H1 (cell line): ENCODE data around the gene PAIP2B. TPM values are rescaled to one million over a fixed set of nuclear protein-coding genes. Genes with fewer than 3 reads are reported as not detected.
A peak's percentile ranks its signal among the peaks of the same experiment; 100 is the strongest.

Source experiments
- CTCF ChIA-PET: fragments of 300-600 bp; sonication (Branson Sonifier 250); formaldehyde crosslinking; loops from one replicate; lab custom pipeline; 2021; ENCODE audit not compliant: partially characterized antibody; lab: Charles Lee
- POLR2A ChIA-PET: fragments of 300-600 bp; sonication (Branson Sonifier 250); formaldehyde crosslinking; loops from one replicate; lab custom pipeline; 2021; ENCODE audit warnings: inconsistent platforms; ENCODE audit not compliant: partially characterized antibody; lab: Charles Lee
- DNase-seq, 2 experiments: peaks; one replicate each; pipeline versions ENCODE4 v3.0.0 to v3.0.0-alpha.2; 2010 to 2022; ENCODE audit warnings: low spot score in 2 of 2, low read depth in 1 of 2, mixed read lengths in 1 of 2
- FAIRE-seq: peaks from 2 replicates; lab custom pipeline; 2011; peaks lifted over from hg19 to GRCh38; lab: Jason Lieb, UNC
- H2AFZ ChIP-seq: 2 replicates; pipeline ENCODE4 v1.8.1; 2012; ENCODE audit warnings: low read length, inconsistent platforms
- H2AK5ac ChIP-seq: 2 replicates; pipeline ENCODE4 v1.6.1; 2013; ENCODE audit warnings: low read depth, low read length
- H2BK120ac ChIP-seq: replicated peaks from 2 replicates; pipeline ENCODE3; 2013; ENCODE audit warnings: low read depth, low read length, inconsistent platforms
- H2BK12ac ChIP-seq: 2 replicates; pipeline ENCODE4 v1.6.1; 2013; ENCODE audit warnings: low read depth, low read length
- H2BK15ac ChIP-seq: 2 replicates; pipeline ENCODE4 v1.6.1; 2013; ENCODE audit warnings: low read length
- H2BK20ac ChIP-seq: 2 replicates; pipeline ENCODE4 v1.6.1; 2013; ENCODE audit warnings: low read length
- H2BK5ac ChIP-seq: 2 replicates; pipeline ENCODE4 v1.6.1; 2013; ENCODE audit warnings: low read depth, low read length
- H3K14ac ChIP-seq: 2 replicates; pipeline ENCODE4 v1.6.1; 2013; ENCODE audit warnings: inconsistent platforms; ENCODE audit not compliant: insufficient read length
- H3K18ac ChIP-seq: 2 replicates; pipeline ENCODE4 v1.6.1; 2013; ENCODE audit warnings: low read length; ENCODE audit errors: extremely low read depth
- H3K23ac ChIP-seq: 2 replicates; pipeline ENCODE4 v1.6.1; 2013; ENCODE audit warnings: inconsistent platforms; ENCODE audit not compliant: insufficient read length
- H3K23me2 ChIP-seq: 2 replicates; pipeline ENCODE4 v1.6.1; 2013; ENCODE audit warnings: low read depth, low read length
- H3K27ac ChIP-seq: 2 replicates; pipeline ENCODE4 v1.6.1; 2011; ENCODE audit warnings: low read depth, low read length, inconsistent platforms
- H3K27me3 ChIP-seq, 4 experiments: replicated peaks in 1 of 4; 1 replicate in 1 of 4; 2 replicates in 3 of 4; pipeline versions ENCODE4 v1.6.1 to v1.8.1; 2011 to 2013; ENCODE audit warnings: low read length in 3 of 4, mild to moderate bottlenecking in 3 of 4, inconsistent platforms in 2 of 4, mixed read lengths in 2 of 4, moderate library complexity in 1 of 4; ENCODE audit not compliant: control insufficient read depth in 3 of 4, insufficient read depth in 3 of 4; ENCODE audit errors: extremely low read depth in 1 of 4
- H3K36me3 ChIP-seq, 4 experiments: 2 replicates each; pipeline versions ENCODE4 v1.6.1 to v1.8.1; 2011 to 2013; ENCODE audit warnings: mild to moderate bottlenecking in 4 of 4, low read length in 3 of 4, moderate library complexity in 2 of 4, control low read depth in 1 of 4, inconsistent platforms in 1 of 4; ENCODE audit not compliant: insufficient read depth in 4 of 4, control insufficient read depth in 2 of 4
- H3K4ac ChIP-seq: replicated peaks from 2 replicates; pipeline ENCODE3; 2013; ENCODE audit warnings: low read length, low read depth, mixed read lengths, inconsistent platforms; ENCODE audit not compliant: insufficient read length
- H3K4me1 ChIP-seq, 4 experiments: replicated peaks in 1 of 4; 1 replicate in 1 of 4; 2 replicates in 3 of 4; pipeline versions ENCODE4 v1.6.1 to v1.8.1; 2011 to 2013; ENCODE audit warnings: low read length in 3 of 4, inconsistent platforms in 2 of 4, mixed read lengths in 1 of 4; ENCODE audit not compliant: insufficient read depth in 4 of 4, control insufficient read depth in 3 of 4
- H3K4me2 ChIP-seq, 2 experiments: 2 replicates each; pipeline versions ENCODE4 v1.6.1 to v1.8.1; 2011 to 2013; ENCODE audit warnings: low read depth in 2 of 2, low read length in 2 of 2, control low read depth in 1 of 2, inconsistent platforms in 1 of 2, mild to moderate bottlenecking in 1 of 2; ENCODE audit not compliant: insufficient read depth in 1 of 2
- H3K4me3 ChIP-seq, 4 experiments: fragments of 200-600, 300-600 bp in 1 of 4; sonication (generic), shearing (Covaris generic), sonication (Bioruptor Twin) in 1 of 4; 2 replicates each; pipeline versions ENCODE4 v1.5.1 to v1.8.1; 2011 to 2016; ENCODE audit warnings: low read length in 4 of 4, low read depth in 3 of 4, control low read depth in 2 of 4, inconsistent platforms in 2 of 4, mild to moderate bottlenecking in 2 of 4, mixed read lengths in 1 of 4, moderate library complexity in 1 of 4; ENCODE audit not compliant: insufficient read depth in 2 of 4; ENCODE audit errors: extremely low read depth in 1 of 4
- H3K56ac ChIP-seq: replicated peaks from 2 replicates; pipeline ENCODE3; 2013; ENCODE audit warnings: low read depth, mild to moderate bottlenecking, mixed read lengths, low read length, inconsistent platforms; ENCODE audit not compliant: insufficient read length
- H3K79me1 ChIP-seq: 2 replicates; pipeline ENCODE4 v1.6.1; 2013; ENCODE audit warnings: low read depth, low read length, control low read depth
- H3K79me2 ChIP-seq, 2 experiments: 2 replicates each; pipeline versions ENCODE4 v1.6.1 to v1.8.1; 2012 to 2013; ENCODE audit warnings: low read length in 2 of 2, mild to moderate bottlenecking in 2 of 2, inconsistent platforms in 1 of 2; ENCODE audit not compliant: insufficient read depth in 2 of 2, control insufficient read depth in 1 of 2
- H3K9ac ChIP-seq, 4 experiments: replicated peaks in 1 of 4; 1 replicate in 1 of 4; 2 replicates in 3 of 4; pipeline versions ENCODE4 v1.6.1 to v1.8.1; 2011 to 2013; ENCODE audit warnings: low read depth in 3 of 4, low read length in 3 of 4, control low read depth in 2 of 4, mild to moderate bottlenecking in 2 of 4, moderate library complexity in 2 of 4, inconsistent platforms in 1 of 4; ENCODE audit errors: extremely low read depth in 1 of 4
- H3K9me3 ChIP-seq, 2 experiments: 2 replicates each; pipeline versions ENCODE4 v1.6.1 to v1.8.1; 2012 to 2013; ENCODE audit warnings: mild to moderate bottlenecking in 2 of 2, moderate library complexity in 2 of 2, control low read depth in 1 of 2, inconsistent platforms in 1 of 2, low read depth in 1 of 2, low read length in 1 of 2, mixed read lengths in 1 of 2; ENCODE audit not compliant: insufficient read depth in 2 of 2
- H4K20me1 ChIP-seq, 2 experiments: replicated peaks in 1 of 2; 2 replicates each; pipeline versions ENCODE3 to v1.8.1; 2011 to 2013; ENCODE audit warnings: inconsistent platforms in 2 of 2, low read length in 2 of 2, mild to moderate bottlenecking in 1 of 2; ENCODE audit not compliant: insufficient read depth in 2 of 2, control insufficient read depth in 1 of 2
- H4K5ac ChIP-seq: 2 replicates; pipeline ENCODE4 v1.6.1; 2013; ENCODE audit warnings: low read length, low read depth, mixed read lengths, inconsistent platforms; ENCODE audit not compliant: insufficient read length
- H4K8ac ChIP-seq: 2 replicates; pipeline ENCODE4 v1.8.0; 2013; ENCODE audit warnings: mild to moderate bottlenecking, moderate library complexity, low read length, inconsistent platforms; ENCODE audit not compliant: insufficient read depth; ENCODE audit errors: extremely low read depth
- H4K91ac ChIP-seq: replicated peaks from 2 replicates; pipeline ENCODE3; 2013; ENCODE audit warnings: low read length, mixed read lengths, inconsistent platforms; ENCODE audit not compliant: insufficient read length
- KDM1A ChIP-seq: fragments of 200-600, 300-600 bp; sonication (generic); IDR thresholded peaks from 2 replicates; pipeline ENCODE4 v1.7.1; 2016; ENCODE audit warnings: mild to moderate bottlenecking, low read length, borderline replicate concordance
- KDM4A ChIP-seq: IDR thresholded peaks from one replicate; pipeline ENCODE4 v1.7.1; 2012; ENCODE audit warnings: low read depth, mild to moderate bottlenecking, moderate library complexity, low read length, inconsistent platforms; ENCODE audit not compliant: severe bottlenecking
- POLR2AphosphoS5 ChIP-seq: IDR thresholded peaks from 2 replicates; pipeline ENCODE4 v1.6.1; 2011; ENCODE audit warnings: low read depth, low read length
- SP1 ChIP-seq: IDR thresholded peaks from 2 replicates; pipeline ENCODE4 v1.6.1; 2011; ENCODE audit warnings: low read depth, low read length
- TAF1 ChIP-seq: IDR thresholded peaks from 2 replicates; pipeline ENCODE4 v1.6.1; 2011; ENCODE audit warnings: mild to moderate bottlenecking, low read depth, low read length
- TEAD4 ChIP-seq: IDR thresholded peaks from 2 replicates; pipeline ENCODE4 v1.6.1; 2012; ENCODE audit warnings: low read depth, low read length, inconsistent platforms, mixed read lengths
- polyA plus RNA-seq, 7 experiments: library from polyadenylated mRNA; depleted of rRNA in 3 of 7; stranded (reverse) in 5 of 7; unstranded in 2 of 7; fragments of >200 nt in 5 of 7; fragments of 200-250 nt in 2 of 7; gene quantifications; 1 replicate in 5 of 7; 2 replicates in 1 of 7; 4 replicates in 1 of 7; pipeline versions ENCODE4 v1.2.1 to v1.2.3, GENCODE V29; 2011 to 2013; ENCODE audit warnings: missing spikeins in 2 of 7, mixed read lengths in 2 of 7
- total RNA-seq: library from RNA; stranded (reverse); fragmentation: NEBNext Ultra II Directional; extraction: Animal tissue kit (Norgen Biotek cat#: 25700); gene quantifications from 2 replicates; pipeline ENCODE4 v1.2.1, GENCODE V29; 2021

PAIP2B gene
- total and polyA plus RNA-seq, 2 of the 8 experiments (the other 6 are each of a cell fraction or from before 2014, with no cell fraction given): 8.4 to 31.3 TPM

DNA sequence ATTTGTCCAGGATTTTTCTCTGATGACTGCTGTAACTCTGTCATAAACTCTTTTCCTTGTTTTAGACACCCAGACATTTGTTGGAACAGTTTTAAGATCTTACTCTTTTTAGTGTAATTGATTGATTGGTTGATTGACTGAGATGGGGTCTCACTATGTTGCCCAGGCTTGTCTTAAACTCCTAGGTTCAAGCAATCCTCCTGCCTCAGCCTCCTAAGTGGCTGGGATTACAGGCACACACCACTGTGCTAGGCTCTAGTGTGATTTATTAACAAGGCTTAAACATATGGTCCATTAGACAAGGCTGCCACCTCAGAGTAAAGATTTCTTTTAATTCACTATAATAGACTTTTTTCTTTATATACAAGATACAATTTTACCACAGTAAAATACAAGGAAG, 2.0 kb downstream of the PAIP2B start:
- H3K27ac ChIP-seq: no peak overlapping the region
- POLR2A ChIA-PET: interaction anchor here (1.2 to 1.4 kb wide), 2 partner anchors 14 to 111 kb away, joined by 3 read pairs; no protein-coding TSS in a partner anchor
- H3K4ac ChIP-seq: no peak overlapping the region
- peaks cover 4% of the 10 kb centered on the region; the same call in 1 of the 2 replicates for H3K79me1 ChIP-seq
- H2AK5ac ChIP-seq: no peak overlapping the region
- no peak overlapping the region for H2BK15ac ChIP-seq
- H3K23ac ChIP-seq: no peak overlapping the region
- H4K8ac ChIP-seq: no peak overlapping the region
- no peak overlapping the region for H3K14ac ChIP-seq
- no peak overlapping the region for H3K9ac ChIP-seq
- DNase-seq (no peak), FAIRE-seq (no peak)
- no peaks in the 10 kb centered on the region for H3K27me3 ChIP-seq
- peaks cover 0 to 4% (median 0%) of the 10 kb centered on the region in 4 experiments; a peak in 3 of 7 replicates for H3K4me1 ChIP-seq
- H3K4me3 ChIP-seq: 0 out of 8 replicates have a peak overlapping the region, but pooled peaks of 1 of the 4 experiments have one; percentile 79
- no peaks in the 10 kb centered on the region for H3K9me3 ChIP-seq
- H3K18ac ChIP-seq: no peak overlapping the region
- no peak overlapping the region for H2AFZ ChIP-seq
- no peak overlapping the region for H3K56ac ChIP-seq
- H2BK120ac ChIP-seq: no peak overlapping the region
- no peak overlapping the region; a peak in 1 of 4 replicates for H3K4me2 ChIP-seq
- no peaks in the 10 kb centered on the region; a peak in 1 of 8 replicates for H3K36me3 ChIP-seq
- H2BK5ac ChIP-seq: no peak overlapping the region
- no peak overlapping the region for H2BK20ac ChIP-seq
- H4K91ac ChIP-seq: no peak overlapping the region
- H3K79me2 ChIP-seq: peaks cover 0 to 26% of the 10 kb centered on the region in 2 experiments; a peak in 2 of 4 replicates
- H3K23me2 ChIP-seq: peaks cover 5% of the 10 kb centered on the region; the same call in 1 of the 2 replicates
- H4K5ac ChIP-seq: no peak overlapping the region
- TF ChIP-seq KDM4A (no peak), KDM1A (no peak), TAF1 (no peak), TEAD4 (no peak), POLR2AphosphoS5 (no peak), SP1 (no peak)
- H2BK12ac ChIP-seq: no peak overlapping the region
- CTCF ChIA-PET: interaction anchor here (1.1 to 5.7 kb wide), 18 partner anchors 11 to 225 kb away, joined by 3 to 40 read pairs (median 4); partner anchors contain the start of gene ZNF638
- peaks cover 2 to 3% of the 10 kb centered on the region in 2 experiments for H4K20me1 ChIP-seq
